ENCODE data around the gene BIRC7.

The BIRC7 gene

DNA sequence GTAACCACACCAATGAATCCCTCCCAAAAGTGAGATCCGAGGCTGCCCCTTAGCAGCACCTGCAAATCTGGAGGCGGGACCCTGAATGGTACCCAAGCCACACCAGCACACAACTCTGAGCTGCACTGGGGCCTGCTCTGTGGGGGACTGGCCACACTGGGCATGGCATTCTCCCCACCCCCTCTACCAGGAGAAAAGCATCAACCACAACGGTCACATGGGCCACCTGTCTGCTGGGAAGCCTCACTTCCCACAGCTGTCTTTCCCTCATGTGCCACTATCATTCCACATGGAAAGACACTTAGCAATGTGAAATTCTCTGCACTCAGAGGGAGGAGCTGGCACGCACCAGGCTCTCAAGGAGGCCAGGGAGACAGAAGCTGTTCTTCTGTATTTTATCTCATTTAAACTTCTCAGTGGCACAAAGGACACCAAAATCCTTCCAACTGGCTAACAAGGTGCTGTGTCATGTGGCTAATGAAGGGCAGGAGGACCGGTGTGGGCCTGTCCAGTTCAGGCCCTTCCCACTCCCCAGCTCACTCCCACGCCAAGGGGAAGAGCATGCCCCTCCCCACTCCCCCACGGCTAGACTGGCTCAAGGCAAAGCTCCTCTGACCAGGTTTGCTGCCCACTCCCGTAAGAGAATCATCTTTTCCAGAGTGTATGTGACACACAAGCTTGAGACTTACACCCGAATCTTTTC lies 38.8 kb upstream of the BIRC7 start:
- H3K9me3 ChIP-seq (ENCODE audit: insufficient read depth, low read length): no peaks in the 10 kb centered on the region
- H3K4me1 ChIP-seq (ENCODE audit: insufficient read depth, insufficient read length): peaks cover 6% of the 10 kb centered on the region
- H3K27me3 ChIP-seq (ENCODE audit: insufficient read depth, insufficient read length): no peaks in the 10 kb centered on the region
- DNase-seq (ENCODE audit: low read depth, low spot score): no peak
- peaks cover 72% of the 10 kb centered on the region for H3K36me3 ChIP-seq (ENCODE audit: insufficient read depth, insufficient read length, low read length)
- H3K4me3 ChIP-seq (ENCODE audit: insufficient read length, low read depth): no peak overlapping the region
- no peak for TF ChIP-seq YY1 (IDR thresholded peaks at IDR 0.05; ENCODE audit: insufficient read depth, insufficient read length)
- no peak for TF ChIP-seq SUZ12 (IDR thresholded peaks at IDR 0.05; ENCODE audit: extremely low read depth, insufficient read depth, insufficient read length)
- no peak for TF ChIP-seq ZNF274 (IDR thresholded peaks at IDR 0.05; ENCODE audit: low read depth, low read length)
- no peak overlapping the region for H3K9ac ChIP-seq (ENCODE audit: insufficient read length, low read depth)

DNA sequence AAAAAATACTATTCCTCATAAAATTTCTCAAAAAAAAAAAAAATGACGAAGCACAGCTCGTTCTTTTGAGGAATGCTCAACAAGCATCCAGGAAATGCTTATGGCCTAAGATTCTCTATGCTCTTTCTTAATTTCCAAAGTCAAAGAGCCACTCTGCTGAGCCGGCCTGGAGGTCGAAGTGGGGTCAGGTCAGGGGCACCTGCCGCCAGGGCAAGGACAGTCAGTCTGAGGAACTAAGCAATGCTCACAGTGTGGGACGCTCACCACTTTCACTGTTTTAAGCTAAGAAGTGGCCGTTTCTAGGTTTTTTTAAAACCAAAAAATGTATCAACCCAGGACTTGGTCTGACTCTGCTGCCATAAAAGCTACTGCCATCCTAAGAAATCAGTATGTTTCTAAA lies 37.1 kb upstream of the BIRC7 start:
- no peak for DNase-seq (ENCODE audit: low read depth, low spot score)
- H3K4me3 ChIP-seq (ENCODE audit: insufficient read length, low read depth): no peak overlapping the region
- H3K27me3 ChIP-seq (ENCODE audit: insufficient read depth, insufficient read length): no peaks in the 10 kb centered on the region
- TF ChIP-seq SUZ12 (IDR thresholded peaks at IDR 0.05; ENCODE audit: extremely low read depth, insufficient read depth, insufficient read length) (no peak), ZNF274 (IDR thresholded peaks at IDR 0.05; ENCODE audit: low read depth, low read length) (no peak), YY1 (IDR thresholded peaks at IDR 0.05; ENCODE audit: insufficient read depth, insufficient read length) (no peak)
- H3K9me3 ChIP-seq (ENCODE audit: insufficient read depth, low read length): no peaks in the 10 kb centered on the region
- peaks cover 88% of the 10 kb centered on the region for H3K36me3 ChIP-seq (ENCODE audit: insufficient read depth, insufficient read length, low read length)
- no peak overlapping the region for H3K9ac ChIP-seq (ENCODE audit: insufficient read length, low read depth)
- peaks cover 6% of the 10 kb centered on the region for H3K4me1 ChIP-seq (ENCODE audit: insufficient read depth, insufficient read length)

DNA sequence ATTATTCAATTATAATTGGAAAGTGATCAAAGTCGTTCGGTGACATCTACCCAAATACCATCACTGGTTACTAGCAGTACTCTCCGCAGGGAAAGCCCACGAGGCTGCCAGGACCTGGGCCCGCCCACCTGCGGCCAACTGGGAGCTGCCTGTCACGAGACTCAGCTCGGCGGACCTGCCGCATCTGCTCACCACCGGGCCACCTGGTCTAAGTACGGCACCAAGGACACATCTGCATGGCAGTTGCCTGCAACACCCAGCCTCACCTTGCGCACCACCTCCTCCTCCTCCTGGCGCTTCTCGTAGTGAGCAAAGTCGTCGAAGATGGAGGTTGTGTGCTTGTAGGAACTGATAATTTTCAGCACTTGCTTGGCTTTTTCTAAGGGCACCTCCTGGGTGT lies 33.7 kb upstream of the BIRC7 start:
- TF ChIP-seq ZNF274 (IDR thresholded peaks at IDR 0.05; ENCODE audit: low read depth, low read length): no peak
- TF ChIP-seq YY1 (IDR thresholded peaks at IDR 0.05; ENCODE audit: insufficient read depth, insufficient read length): no peak
- no peak for TF ChIP-seq SUZ12 (IDR thresholded peaks at IDR 0.05; ENCODE audit: extremely low read depth, insufficient read depth, insufficient read length)
- no peak for DNase-seq (ENCODE audit: low read depth, low spot score)
- H3K4me1 ChIP-seq (ENCODE audit: insufficient read depth, insufficient read length): peaks cover 5% of the 10 kb centered on the region
- H3K4me3 ChIP-seq (ENCODE audit: insufficient read length, low read depth): no peak overlapping the region
- H3K9ac ChIP-seq (ENCODE audit: insufficient read length, low read depth): no peak overlapping the region
- no peaks in the 10 kb centered on the region for H3K9me3 ChIP-seq (ENCODE audit: insufficient read depth, low read length)
- peaks cover 93% of the 10 kb centered on the region for H3K36me3 ChIP-seq (ENCODE audit: insufficient read depth, insufficient read length, low read length)
- no peaks in the 10 kb centered on the region for H3K27me3 ChIP-seq (ENCODE audit: insufficient read depth, insufficient read length)

DNA sequence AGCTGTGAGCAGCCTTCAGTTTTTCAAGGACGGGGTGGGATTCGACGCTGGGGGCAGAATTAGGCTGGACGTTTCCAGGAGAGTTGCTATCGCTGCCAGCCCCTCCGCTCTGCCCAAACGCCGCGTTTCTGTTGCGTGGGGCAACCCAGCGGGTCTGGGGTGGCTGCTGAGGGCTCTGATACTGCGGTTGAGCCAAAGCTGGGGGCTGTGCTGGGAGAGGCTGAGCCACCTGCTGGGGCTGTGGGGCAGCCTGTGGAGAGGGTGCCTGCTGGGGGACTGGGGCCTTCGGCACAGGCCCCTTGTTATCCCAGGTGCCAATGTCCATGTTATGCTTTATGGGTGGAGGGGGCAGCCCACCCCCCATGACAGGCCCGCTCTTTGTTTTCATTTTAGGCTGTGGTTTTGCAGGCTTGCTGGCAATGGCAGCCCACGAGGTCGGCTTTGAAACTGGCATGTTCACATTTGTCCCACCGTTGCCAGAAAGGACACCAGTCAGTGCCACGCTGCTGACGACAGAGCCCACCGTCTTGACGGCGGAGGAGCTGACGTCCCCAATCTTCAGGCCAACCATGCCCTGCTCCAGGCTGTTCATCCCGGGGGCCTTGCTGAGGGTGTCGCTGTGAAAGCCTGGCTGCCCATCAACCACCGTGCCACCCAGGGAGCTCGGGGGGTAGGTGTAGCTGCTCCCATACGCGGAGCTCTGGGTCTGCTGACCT lies 32.7 kb upstream of the BIRC7 start:
- no peaks in the 10 kb centered on the region for H3K9me3 ChIP-seq (ENCODE audit: insufficient read depth, low read length)
- no peaks in the 10 kb centered on the region for H3K27me3 ChIP-seq (ENCODE audit: insufficient read depth, insufficient read length)
- no peak overlapping the region for H3K4me3 ChIP-seq (ENCODE audit: insufficient read length, low read depth)
- TF ChIP-seq SUZ12 (IDR thresholded peaks at IDR 0.05; ENCODE audit: extremely low read depth, insufficient read depth, insufficient read length): no peak
- TF ChIP-seq ZNF274 (IDR thresholded peaks at IDR 0.05; ENCODE audit: low read depth, low read length): no peak
- H3K4me1 ChIP-seq (ENCODE audit: insufficient read depth, insufficient read length): peaks cover 2% of the 10 kb centered on the region
- H3K9ac ChIP-seq (ENCODE audit: insufficient read length, low read depth): no peak overlapping the region
- no peak for DNase-seq (ENCODE audit: low read depth, low spot score)
- H3K36me3 ChIP-seq (ENCODE audit: insufficient read depth, insufficient read length, low read length): peaks cover 95% of the 10 kb centered on the region

DNA sequence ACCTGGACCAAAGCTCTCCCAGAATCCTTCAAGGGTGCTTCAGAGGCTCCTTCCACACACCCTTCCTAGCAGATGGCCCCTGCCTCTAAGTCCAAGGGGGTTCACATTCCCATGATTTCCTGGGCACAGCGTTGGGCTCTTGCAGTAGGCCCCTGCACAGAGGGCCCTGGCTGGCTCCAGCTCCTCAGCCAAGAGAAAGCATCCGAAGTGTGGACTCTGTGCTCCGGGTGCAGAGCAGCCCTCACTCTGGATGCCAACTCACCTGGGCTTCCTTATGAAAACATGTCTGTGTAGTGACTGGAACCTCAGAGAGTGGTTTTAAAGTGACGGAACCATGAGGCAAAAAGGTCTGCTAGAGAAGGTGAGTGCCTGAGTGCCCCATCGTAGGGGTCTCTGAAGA lies 31.3 kb upstream of the BIRC7 start:
- TF ChIP-seq SUZ12 (IDR thresholded peaks at IDR 0.05; ENCODE audit: extremely low read depth, insufficient read depth, insufficient read length) (no peak), ZNF274 (IDR thresholded peaks at IDR 0.05; ENCODE audit: low read depth, low read length) (no peak), YY1 (IDR thresholded peaks at IDR 0.05; ENCODE audit: insufficient read depth, insufficient read length) (no peak)
- Histone ChIP-seq H3K4me3 (ENCODE audit: insufficient read length, low read depth) (no peak overlapping the region), H3K27me3 (ENCODE audit: insufficient read depth, insufficient read length) (no peaks in the 10 kb centered on the region), H3K9ac (ENCODE audit: insufficient read length, low read depth) (no peak overlapping the region), H3K36me3 (ENCODE audit: insufficient read depth, insufficient read length, low read length) (peaks cover 97% of the 10 kb centered on the region), H3K4me1 (ENCODE audit: insufficient read depth, insufficient read length) (peaks cover 2% of the 10 kb centered on the region), H3K9me3 (ENCODE audit: insufficient read depth, low read length) (no peaks in the 10 kb centered on the region)
- no peak for DNase-seq (ENCODE audit: low read depth, low spot score)

DNA sequence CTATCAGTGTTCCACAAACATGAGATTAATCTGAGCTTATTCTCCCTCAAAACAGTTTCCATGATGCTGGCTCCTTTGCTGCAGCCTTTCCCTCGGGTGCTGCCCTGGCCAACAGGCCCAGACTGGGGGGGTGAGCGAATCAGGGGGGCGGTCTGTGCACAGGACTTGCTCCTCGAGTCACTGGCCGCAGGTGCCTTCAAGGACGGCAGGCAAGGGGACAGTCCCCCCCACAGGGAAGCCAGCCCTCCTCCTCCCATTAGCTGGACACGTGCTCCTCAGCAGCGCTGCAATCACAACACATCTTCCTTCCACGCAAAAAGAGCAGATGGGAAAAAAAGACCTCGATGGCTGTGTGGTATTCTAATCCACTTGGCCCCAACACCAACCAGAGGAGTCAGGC lies 29.8 kb upstream of the BIRC7 start:
- no peak overlapping the region for H3K4me3 ChIP-seq (ENCODE audit: insufficient read length, low read depth)
- H3K36me3 ChIP-seq (ENCODE audit: insufficient read depth, insufficient read length, low read length): peaks cover 96% of the 10 kb centered on the region
- DNase-seq (ENCODE audit: low read depth, low spot score): no peak
- no peak overlapping the region for H3K9ac ChIP-seq (ENCODE audit: insufficient read length, low read depth)
- H3K9me3 ChIP-seq (ENCODE audit: insufficient read depth, low read length): no peaks in the 10 kb centered on the region
- TF ChIP-seq YY1 (IDR thresholded peaks at IDR 0.05; ENCODE audit: insufficient read depth, insufficient read length) (no peak), ZNF274 (IDR thresholded peaks at IDR 0.05; ENCODE audit: low read depth, low read length) (no peak), SUZ12 (IDR thresholded peaks at IDR 0.05; ENCODE audit: extremely low read depth, insufficient read depth, insufficient read length) (no peak)
- no peaks in the 10 kb centered on the region for H3K27me3 ChIP-seq (ENCODE audit: insufficient read depth, insufficient read length)
- peaks cover 2% of the 10 kb centered on the region for H3K4me1 ChIP-seq (ENCODE audit: insufficient read depth, insufficient read length)

DNA sequence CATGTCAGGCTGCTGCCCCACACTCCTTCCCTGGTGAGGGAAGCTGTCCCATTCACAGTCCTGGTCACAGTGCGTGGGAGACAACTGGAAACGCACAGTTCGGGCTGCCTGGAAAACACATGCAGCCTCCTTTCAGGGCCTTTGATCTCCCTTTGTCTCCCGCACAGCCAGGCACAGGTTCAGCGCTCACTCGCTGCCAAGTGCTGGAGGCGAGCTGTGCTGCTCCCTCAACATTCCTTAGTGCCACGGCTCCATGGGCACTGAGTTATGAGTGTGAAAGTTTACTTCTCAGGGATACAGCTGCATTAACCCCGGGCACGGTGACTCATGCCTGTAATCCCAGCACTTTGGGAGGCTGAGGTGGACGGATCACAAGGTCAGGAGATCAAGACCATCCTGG lies 28.8 kb upstream of the BIRC7 start:
- no peaks in the 10 kb centered on the region for H3K27me3 ChIP-seq (ENCODE audit: insufficient read depth, insufficient read length)
- peaks cover 2% of the 10 kb centered on the region for H3K4me1 ChIP-seq (ENCODE audit: insufficient read depth, insufficient read length)
- peaks cover 96% of the 10 kb centered on the region for H3K36me3 ChIP-seq (ENCODE audit: insufficient read depth, insufficient read length, low read length)
- H3K9ac ChIP-seq (ENCODE audit: insufficient read length, low read depth): peak overlapping the region; percentile 5
- DNase-seq (ENCODE audit: low read depth, low spot score): no peak
- no peaks in the 10 kb centered on the region for H3K9me3 ChIP-seq (ENCODE audit: insufficient read depth, low read length)
- TF ChIP-seq ZNF274 (IDR thresholded peaks at IDR 0.05; ENCODE audit: low read depth, low read length) (no peak), SUZ12 (IDR thresholded peaks at IDR 0.05; ENCODE audit: extremely low read depth, insufficient read depth, insufficient read length) (no peak), YY1 (IDR thresholded peaks at IDR 0.05; ENCODE audit: insufficient read depth, insufficient read length) (no peak)
- no peak overlapping the region for H3K4me3 ChIP-seq (ENCODE audit: insufficient read length, low read depth)

All from NT2/D1 (cell line).